K562 (cell line): ENCODE results near the gene IREB2. TPM values are rescaled to one million over a fixed set of nuclear protein-coding genes. Genes with fewer than 3 reads are reported as not detected.

Experiments used
- ATAC-seq: fragments of 200-7000 bp; cut with Tn5 transposase; 3 replicates; pipeline ENCODE4 v1.9.1; 2020; ENCODE audit warnings: moderate library complexity
- BruUV-seq: library from RNA; stranded (reverse); fragments of 400-500 nt; replicated peaks from 2 replicates; lab custom pipeline; 2021; lab: Mats Ljungman, UMichigan
- CTCF ChIA-PET: fragments of 300-600 bp; formaldehyde crosslinking; extraction: SDS; loops from one replicate; lab custom pipeline; 2021; ENCODE audit warnings: low intra/inter-chr PET ratio; lab: Yijun Ruan, JAX
- POLR2A ChIA-PET: fragments of 300-600, 350-650 bp; sonication (Branson Sonifier 250); formaldehyde crosslinking; extraction: SDS; loops from one replicate; lab custom pipeline; 2021; ENCODE audit warnings: antibody characterized with exemption, inconsistent platforms; lab: Yijun Ruan, JAX
- DNase-seq, 4 experiments: peaks; one replicate each; pipeline versions ENCODE4 v3.0.0 to v3.0.0-alpha.2; 2011 to 2018; ENCODE audit warnings: low spot score in 3 of 4, mixed read lengths in 3 of 4; ENCODE audit errors: extremely low read depth in 1 of 4
- FAIRE-seq: peaks from 2 replicates; lab custom pipeline; 2011; peaks lifted over from hg19 to GRCh38; lab: Jason Lieb, UNC
- H2AFZ ChIP-seq: 2 replicates; pipeline ENCODE4 v1.6.0; 2011; ENCODE audit warnings: low read depth, low read length, control low read depth, inconsistent platforms
- H3K27ac ChIP-seq: fragments of 200-600 bp; 3 replicates; pipeline ENCODE4 v1.8.0; 2011; ENCODE audit warnings: low read depth, mild to moderate bottlenecking, control low read depth, inconsistent platforms, low read length, moderate library complexity, mixed read lengths; ENCODE audit errors: extremely low read depth
- H3K27me3 ChIP-seq, 2 experiments: fragments of 300-600 bp in 1 of 2; 2 replicates in 1 of 2; 3 replicates in 1 of 2; pipeline versions ENCODE4 v1.6.0 to v1.8.0; 2011; ENCODE audit warnings: inconsistent platforms in 2 of 2, low read length in 2 of 2, mild to moderate bottlenecking in 1 of 2, mixed read lengths in 1 of 2, moderate library complexity in 1 of 2; ENCODE audit not compliant: control insufficient read depth in 2 of 2, insufficient read depth in 2 of 2
- H3K36me3 ChIP-seq: fragments of 300-600 bp; 3 replicates; pipeline ENCODE4 v1.8.0; 2011; ENCODE audit warnings: mild to moderate bottlenecking, low read length, inconsistent platforms; ENCODE audit not compliant: control insufficient read depth, insufficient read depth
- H3K4me1 ChIP-seq, 2 experiments: fragments of 200-600 bp in 1 of 2; replicated peaks in 1 of 2; 2 replicates in 1 of 2; 3 replicates in 1 of 2; pipeline versions ENCODE4 v1.5.1 to v1.8.0; 2011; ENCODE audit warnings: inconsistent platforms in 2 of 2, low read length in 2 of 2, mild to moderate bottlenecking in 1 of 2, mixed read lengths in 1 of 2, moderate library complexity in 1 of 2; ENCODE audit not compliant: control insufficient read depth in 2 of 2, insufficient read depth in 2 of 2
- H3K4me2 ChIP-seq: 2 replicates; pipeline ENCODE4 v1.6.1; 2011; ENCODE audit warnings: low read length, control low read depth, inconsistent platforms, mixed read lengths; ENCODE audit not compliant: insufficient read depth
- H3K4me3 ChIP-seq: fragments of 200-600 bp; sonication (generic), shearing (Covaris generic); 2 replicates; pipeline ENCODE4 v1.5.1; 2016; ENCODE audit warnings: control low read depth, inconsistent platforms
- H3K79me2 ChIP-seq: fragments of 200-600 bp; 3 replicates; pipeline ENCODE4 v1.8.0; 2011; ENCODE audit warnings: low read length, inconsistent platforms; ENCODE audit not compliant: control insufficient read depth, insufficient read depth
- H3K9ac ChIP-seq, 2 experiments: 2 replicates each; pipeline versions ENCODE4 v1.6.0 to v1.6.1; 2011; ENCODE audit warnings: low read depth in 2 of 2, low read length in 2 of 2, control low read depth in 1 of 2, inconsistent platforms in 1 of 2, mild to moderate bottlenecking in 1 of 2, mixed read lengths in 1 of 2; ENCODE audit not compliant: insufficient read depth in 1 of 2
- H3K9me1 ChIP-seq: one replicate; pipeline ENCODE4 v1.6.0; 2011; ENCODE audit warnings: inconsistent platforms, mild to moderate bottlenecking, low read length, moderate library complexity; ENCODE audit not compliant: control insufficient read depth, insufficient read depth
- H3K9me3 ChIP-seq: replicated peaks from 2 replicates; pipeline ENCODE4 v1.5.1; 2011; ENCODE audit warnings: low read depth, low read length, inconsistent platforms; ENCODE audit not compliant: control insufficient read depth, insufficient read depth
- H4K20me1 ChIP-seq: replicated peaks from 2 replicates; pipeline ENCODE4 v1.6.1; 2011; ENCODE audit warnings: low read length, inconsistent platforms, mixed read lengths; ENCODE audit not compliant: control insufficient read depth, insufficient read depth
- CTBP1 ChIP-seq: fragments of 450-650 bp; IDR thresholded peaks from 2 replicates; pipeline ENCODE4 v1.6.1; 2016; ENCODE audit warnings: borderline replicate concordance
- ELF1 ChIP-seq: fragments of 200-800 bp; sonication (Bioruptor generic); IDR thresholded peaks from 2 replicates; pipeline ENCODE4 v1.6.1; 2016; ENCODE audit warnings: missing genetic modification characterization, missing compliant biosample characterization
- ELK1 ChIP-seq: sonication (generic); formaldehyde crosslinking; IDR thresholded peaks from 2 replicates; pipeline ENCODE4 v1.8.1; 2022; ENCODE audit warnings: missing genetic modification reagents
- ESRRA ChIP-seq: fragments of 450-650 bp; IDR thresholded peaks from 2 replicates; pipeline ENCODE4 v1.6.1; 2014; ENCODE audit warnings: low read depth, mild to moderate bottlenecking, moderate library complexity, borderline replicate concordance
- HOXB6 ChIP-seq: fragments of 250-450 bp; sonication (Bioruptor Pico); IDR thresholded peaks from 2 replicates; pipeline ENCODE4 v1.5.1; 2022; ENCODE audit warnings: mild to moderate bottlenecking, borderline replicate concordance
- KLF13 ChIP-seq: fragments of 450-650 bp; IDR thresholded peaks from 2 replicates; pipeline ENCODE4 v1.6.1; 2016; ENCODE audit warnings: missing genetic modification characterization, low read depth, mild to moderate bottlenecking, missing compliant biosample characterization, moderate library complexity, borderline replicate concordance
- NEUROD1 ChIP-seq: fragments of 150-350 bp; IDR thresholded peaks from 2 replicates; pipeline ENCODE4 v1.6.1; 2014; ENCODE audit warnings: borderline replicate concordance, low read length, low read depth; ENCODE audit not compliant: partially characterized antibody
- POLR2AphosphoS5 ChIP-seq: IDR thresholded peaks from 2 replicates; pipeline ENCODE4 v1.6.1; 2011; ENCODE audit warnings: mild to moderate bottlenecking, low read depth, low read length, moderate library complexity; ENCODE audit not compliant: control insufficient read depth, insufficient read depth
- PPARD ChIP-seq: fragments of 250-450 bp; sonication (Bioruptor Pico); IDR thresholded peaks from 2 replicates; pipeline ENCODE4 v1.8.0; 2022; ENCODE audit warnings: inconsistent platforms, mild to moderate bottlenecking, moderate library complexity
- RBFOX2 ChIP-seq: fragments of 200-400 bp; formaldehyde crosslinking; IDR thresholded peaks from 2 replicates; pipeline ENCODE4 v1.6.1; 2017; ENCODE audit warnings: low read depth, mild to moderate bottlenecking, low read length, moderate library complexity
- XRCC4 ChIP-seq: IDR thresholded peaks from one replicate; pipeline ENCODE4 v1.6.1; 2011; ENCODE audit not compliant: insufficient read depth, insufficient read length; ENCODE audit errors: extremely low read depth
- ZNF780A ChIP-seq: fragments of 250-450 bp; sonication (Bioruptor Pico); IDR thresholded peaks from 2 replicates; pipeline ENCODE4 v1.5.0; 2021; ENCODE audit warnings: mild to moderate bottlenecking
- WGBS: fragments of 100-300 bp; shearing (Covaris generic); methylation state at CpG from one replicate; pipeline ENCODE4 v1.1.6; 2016; ENCODE audit warnings: low coverage, mixed read lengths; ENCODE audit not compliant: insufficient coverage; ENCODE audit errors: missing lambda C conversion rate; 5-methylcytosine and 5-hydroxymethylcytosine counted together
- in situ Hi-C: fragments of 300-500 bp; cut with MboI; formaldehyde crosslinking; loops from 4 replicates; pipeline ENCODE4 v1.15.0; 2018; ENCODE audit warnings: inconsistent platforms, mixed read lengths
- intact Hi-C: fragments of 100-400 bp; cut with micrococcal nuclease; formaldehyde crosslinking; loops from 2 replicates; pipeline ENCODE4 v1.14.2; 2022
- polyA plus RNA-seq, 8 experiments: library from polyadenylated mRNA; depleted of rRNA in 4 of 8; stranded (reverse) in 5 of 8; unstranded in 3 of 8; fragments of >200 nt; fragmentation: Nextera tagmentation in 2 of 8; fragmentation: Illumina TruSeq in 1 of 8; extraction: Ambion mirVana in 2 of 8; extraction: Trizol in 1 of 8; gene quantifications; 2 replicates each; pipeline versions ENCODE4 v1.2.1 to v1.2.3, GENCODE V29; 2011 to 2014; ENCODE audit warnings: inconsistent platforms in 1 of 8, missing spikeins in 1 of 8
- total RNA-seq, 7 experiments: library from RNA; depleted of rRNA in 6 of 7; stranded (reverse); fragments of >200 nt in 6 of 7; fragmentation: Illumina TruSeq in 2 of 7; extraction: Trizol in 2 of 7; gene quantifications; 2 replicates each; pipeline versions ENCODE4 v1.2.1 to v1.2.3, GENCODE V29; 2011 to 2021; ENCODE audit warnings: low replicate concordance in 1 of 7
- TF ChIP-seq, protein P1 (sequence below): fragments of 450-650 bp; IDR thresholded peaks from 2 replicates; pipeline ENCODE4 v1.6.1; 2016; ENCODE audit warnings: low read depth, mild to moderate bottlenecking, moderate library complexity
- TF ChIP-seq, protein P2 (sequence below): fragments of 250-450 bp; sonication (Bioruptor Pico); IDR thresholded peaks from 2 replicates; pipeline ENCODE4 v1.8.0; 2021; ENCODE audit warnings: mild to moderate bottlenecking, moderate library complexity

IREB2 gene
- total and polyA plus RNA-seq, 9 of the 15 experiments (the other 6 are each of a cell fraction or from before 2014, with no cell fraction given) = 16.8 to 61.7 (median 34.0) TPM

GRCh38 chr15:78393137-78393536 is 44.9 kb upstream of the IREB2 start:
- CTCF ChIA-PET = no interaction called here
- BruUV-seq = no TSS peak

GRCh38 chr15:78394026-78394425 is 44.0 kb upstream of the IREB2 start:
- ChIA-PET POLR2A (interaction anchor here (1.7 kb wide), 1 partner anchor 17 kb away, joined by 4 read pairs; no protein-coding TSS in a partner anchor), CTCF (no interaction called here)
- no peak overlapping the region for H3K9ac ChIP-seq
- WGBS = 3% methylated on average over 3 of the region's 3 CpGs
- peaks cover 25 to 59% of the 10 kb centered on the region in 2 experiments for H3K27me3 ChIP-seq
- ATAC-seq = no peak
- in situ Hi-C loops = no loop called here
- no peak overlapping the region for H3K4me2 ChIP-seq
- no TSS peak for BruUV-seq
- H3K79me2 ChIP-seq = no peaks in the 10 kb centered on the region
- intact Hi-C loops = no loop called here
- H3K4me1 ChIP-seq = no peaks in the 10 kb centered on the region
- no peaks in the 10 kb centered on the region for H3K36me3 ChIP-seq
- FAIRE-seq = no peak
- H3K9me1 ChIP-seq = no peaks in the 10 kb centered on the region
- DNase-seq = no peak
- H3K27ac ChIP-seq = no peak overlapping the region
- H3K9me3 ChIP-seq = no peaks in the 10 kb centered on the region
- H4K20me1 ChIP-seq = no peaks in the 10 kb centered on the region; the same call in 1 of the 2 replicates
- no peak overlapping the region for H2AFZ ChIP-seq
- H3K4me3 ChIP-seq = no peak overlapping the region
- TF ChIP-seq XRCC4 (no peak), NEUROD1 (no peak), ZNF780A (CRISPR knock-in tag) (no peak), HOXB6 (no peak), PPARD (no peak), ELK1 (CRISPR knock-in tag) (no peak), RBFOX2 (no peak), ESRRA (no peak)
- TF ChIP-seq, protein P1, sequence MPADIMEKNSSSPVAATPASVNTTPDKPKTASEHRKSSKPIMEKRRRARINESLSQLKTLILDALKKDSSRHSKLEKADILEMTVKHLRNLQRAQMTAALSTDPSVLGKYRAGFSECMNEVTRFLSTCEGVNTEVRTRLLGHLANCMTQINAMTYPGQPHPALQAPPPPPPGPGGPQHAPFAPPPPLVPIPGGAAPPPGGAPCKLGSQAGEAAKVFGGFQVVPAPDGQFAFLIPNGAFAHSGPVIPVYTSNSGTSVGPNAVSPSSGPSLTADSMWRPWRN = no peak

More at GRCh38 chr15:78393137-78393536, 44.9 kb upstream of the IREB2 start:
- FAIRE-seq = no peak
- Histone ChIP-seq H3K79me2 (no peaks in the 10 kb centered on the region), H3K9me3 (no peaks in the 10 kb centered on the region), H3K27ac (no peak overlapping the region), H3K4me1 (no peaks in the 10 kb centered on the region), H3K9me1 (no peaks in the 10 kb centered on the region), H3K9ac (no peak overlapping the region), H3K4me3 (no peak overlapping the region), H3K27me3 (peaks cover 24 to 60% of the 10 kb centered on the region in 2 experiments), H3K4me2 (no peak overlapping the region), H4K20me1 (no peaks in the 10 kb centered on the region; the same call in 1 of the 2 replicates), H3K36me3 (no peaks in the 10 kb centered on the region), H2AFZ (no peak overlapping the region)
- TF ChIP-seq, protein P2, sequence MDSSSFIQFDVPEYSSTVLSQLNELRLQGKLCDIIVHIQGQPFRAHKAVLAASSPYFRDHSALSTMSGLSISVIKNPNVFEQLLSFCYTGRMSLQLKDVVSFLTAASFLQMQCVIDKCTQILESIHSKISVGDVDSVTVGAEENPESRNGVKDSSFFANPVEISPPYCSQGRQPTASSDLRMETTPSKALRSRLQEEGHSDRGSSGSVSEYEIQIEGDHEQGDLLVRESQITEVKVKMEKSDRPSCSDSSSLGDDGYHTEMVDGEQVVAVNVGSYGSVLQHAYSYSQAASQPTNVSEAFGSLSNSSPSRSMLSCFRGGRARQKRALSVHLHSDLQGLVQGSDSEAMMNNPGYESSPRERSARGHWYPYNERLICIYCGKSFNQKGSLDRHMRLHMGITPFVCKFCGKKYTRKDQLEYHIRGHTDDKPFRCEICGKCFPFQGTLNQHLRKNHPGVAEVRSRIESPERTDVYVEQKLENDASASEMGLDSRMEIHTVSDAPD = no peak
- TF ChIP-seq ELF1 (tag) (no peak), KLF13 (tag) (no peak), CTBP1 (no peak), POLR2AphosphoS5 (no peak)
- intact Hi-C loops = no loop called here
- POLR2A ChIA-PET = interaction anchor here (1.0 to 1.1 kb wide), 2 partner anchors 16 to 22 kb away, joined by 3 read pairs; no protein-coding TSS in a partner anchor
- no peak for DNase-seq
- no peak for ATAC-seq
- in situ Hi-C loops = no loop called here
- 0% methylated on average over 1 of the region's 1 CpG for WGBS
